Endodermal cell (in vitro differentiated cells): ENCODE results near the gene KCNH8. TPM values are rescaled to one million over a fixed set of nuclear protein-coding genes. Genes with fewer than 3 reads are reported as not detected.

ENCODE experiments used
- DNase-seq: peaks from one replicate; pipeline ENCODE4 v3.0.0-alpha.2; 2017
- H3K27ac ChIP-seq: 2 replicates; pipeline ENCODE4 v1.5.1; 2013; ENCODE audit warnings: mild to moderate bottlenecking, low read depth, low read length, moderate library complexity
- H3K27me3 ChIP-seq: 2 replicates; pipeline ENCODE4 v1.6.1; 2013; ENCODE audit warnings: mild to moderate bottlenecking, low read length, moderate library complexity; ENCODE audit not compliant: insufficient read depth, control insufficient read depth, poor library complexity, severe bottlenecking
- H3K36me3 ChIP-seq: 2 replicates; pipeline ENCODE4 v1.7.0; 2013; ENCODE audit warnings: mild to moderate bottlenecking, low read length, moderate library complexity; ENCODE audit not compliant: control insufficient read depth, insufficient read depth
- H3K4me1 ChIP-seq: one replicate; pipeline ENCODE4 v1.7.0; 2013; ENCODE audit warnings: low read length; ENCODE audit not compliant: control insufficient read depth, insufficient read depth
- H3K4me3 ChIP-seq: 2 replicates; pipeline ENCODE4 v1.5.1; 2013; ENCODE audit warnings: mild to moderate bottlenecking, low read length, moderate library complexity
- H3K9ac ChIP-seq: 2 replicates; pipeline ENCODE4 v1.6.1; 2013; ENCODE audit warnings: mild to moderate bottlenecking, low read length, moderate library complexity; ENCODE audit not compliant: poor library complexity, severe bottlenecking; ENCODE audit errors: extremely low read depth
- H3K9me3 ChIP-seq: 2 replicates; pipeline ENCODE4 v1.6.1; 2013; ENCODE audit warnings: mild to moderate bottlenecking, low read length, moderate library complexity; ENCODE audit not compliant: control insufficient read depth
- H3K27ac Mint-ChIP-seq: 2 replicates; pipeline ENCODE4 v1.8.0; 2020; ENCODE audit warnings: mixed read lengths
- H3K27me3 Mint-ChIP-seq: 2 replicates; pipeline ENCODE4 v1.8.0; 2021; ENCODE audit warnings: mild to moderate bottlenecking, mixed read lengths; ENCODE audit not compliant: insufficient read depth
- H3K36me3 Mint-ChIP-seq: 2 replicates; pipeline ENCODE4 v1.8.0; 2020; ENCODE audit warnings: low read depth, mixed read lengths
- H3K4me1 Mint-ChIP-seq: 2 replicates; pipeline ENCODE4 v1.8.0; 2020; ENCODE audit warnings: mixed read lengths
- H3K4me3 Mint-ChIP-seq: 2 replicates; pipeline ENCODE4 v1.8.0; 2020; ENCODE audit warnings: mild to moderate bottlenecking, moderate library complexity, mixed read lengths
- H3K9me3 Mint-ChIP-seq: 2 replicates; pipeline ENCODE4 v1.8.0; 2020; ENCODE audit warnings: mild to moderate bottlenecking, mixed read lengths
- CTCF ChIP-seq: fragments of 200-600 bp; sonication (generic); conservative IDR thresholded peaks from 2 replicates; pipeline ENCODE4 v1.5.0; 2021; ENCODE audit warnings: antibody characterized with exemption, mild to moderate bottlenecking
- WGBS, 2 experiments: methylation state at CpG; one replicate each; pipeline versions ENCODE4 v1.1.5 to v1.1.7; 2013; ENCODE audit warnings: missing lambda C conversion rate in 2 of 2, mixed read lengths in 1 of 2; ENCODE audit not compliant: insufficient coverage in 1 of 2, insufficient read length in 1 of 2; 5-methylcytosine and 5-hydroxymethylcytosine counted together
- total RNA-seq, 2 donors: library from RNA; stranded (reverse); fragmentation: NEBNext Ultra II Directional in 1 of 2; extraction: Animal tissue kit (Norgen Biotek cat#: 25700) in 1 of 2; gene quantifications; 2 replicates in 1 of 2; 3 replicates in 1 of 2; pipeline ENCODE4 v1.2.1, GENCODE V29; 2021

Gene KCNH8
- total RNA-seq, 2 donors from 2014 or later = 12.0 to 15.0 TPM

- no peak for DNase-seq
- Histone ChIP-seq H3K4me1 (no peaks in the 10 kb centered on the region), H3K27me3 (no peaks in the 10 kb centered on the region), H3K36me3 (peaks cover 23% of the 10 kb centered on the region), H3K4me3 (no peak overlapping the region), H3K9me3 (no peaks in the 10 kb centered on the region), H3K9ac (no peak overlapping the region), H3K27ac (no peak overlapping the region)
- TF ChIP-seq CTCF = no peak
- H3K27ac Mint-ChIP-seq = peak overlapping the region; percentile 26
- no peaks in the 10 kb centered on the region for H3K36me3 Mint-ChIP-seq
- 92 to 100% methylated on average over 1 to 2 of the region's 2 CpGs for WGBS, 2 experiments
- no peaks in the 10 kb centered on the region for H3K9me3 Mint-ChIP-seq
- no peak overlapping the region for H3K4me3 Mint-ChIP-seq
- peaks cover 6% of the 10 kb centered on the region for H3K4me1 Mint-ChIP-seq
- H3K27me3 Mint-ChIP-seq = no peaks in the 10 kb centered on the region
Measured at GRCh38 chr3:19270481-19270880, 122.2 kb downstream of the KCNH8 start.

- TF ChIP-seq CTCF = no peak
- no peak for DNase-seq
- H3K4me3 ChIP-seq = no peak overlapping the region
- H3K9me3 ChIP-seq = no peaks in the 10 kb centered on the region
- H3K9me3 Mint-ChIP-seq = no peaks in the 10 kb centered on the region
- no peaks in the 10 kb centered on the region for H3K27me3 ChIP-seq
- 95 to 100% methylated on average over 1 to 3 of the region's 3 CpGs for WGBS, 2 experiments
- no peak overlapping the region for H3K4me3 Mint-ChIP-seq
- H3K4me1 Mint-ChIP-seq = no peaks in the 10 kb centered on the region
- H3K36me3 Mint-ChIP-seq = no peaks in the 10 kb centered on the region
- no peak overlapping the region for H3K27ac ChIP-seq
- no peak overlapping the region for H3K9ac ChIP-seq
- H3K4me1 ChIP-seq = no peaks in the 10 kb centered on the region
- no peak overlapping the region for H3K27ac Mint-ChIP-seq
- peaks cover 27% of the 10 kb centered on the region for H3K36me3 ChIP-seq
- H3K27me3 Mint-ChIP-seq = no peaks in the 10 kb centered on the region
Measured at GRCh38 chr3:19272296-19272695, 124.0 kb downstream of the KCNH8 start.

GRCh38 chr3:19273091-19273490 is 124.8 kb downstream of the KCNH8 start:
- Mint-ChIP-seq H3K27me3 (no peaks in the 10 kb centered on the region), H3K27ac (no peak overlapping the region), H3K9me3 (no peaks in the 10 kb centered on the region), H3K4me3 (no peak overlapping the region), H3K4me1 (no peaks in the 10 kb centered on the region), H3K36me3 (no peaks in the 10 kb centered on the region)
- Histone ChIP-seq H3K27me3 (no peaks in the 10 kb centered on the region), H3K9ac (no peak overlapping the region), H3K27ac (peak overlapping the region; percentile 29), H3K36me3 (peaks cover 27% of the 10 kb centered on the region), H3K4me3 (no peak overlapping the region), H3K9me3 (no peaks in the 10 kb centered on the region), H3K4me1 (no peaks in the 10 kb centered on the region)
- no peak for TF ChIP-seq CTCF
- no peak for DNase-seq
- WGBS, 2 experiments = 75 to 83% methylated on average over 1 of the region's 1 CpG
